ENCODE data around the gene UBTD2. TPM values are rescaled to one million over a fixed set of nuclear protein-coding genes. Genes with fewer than 3 reads are reported as not detected.
A peak's percentile ranks its signal among the peaks of the same experiment; 100 is the strongest.

UBTD2 gene
- total and polyA plus RNA-seq, 10 of the 15 experiments (the other 5 are each of a cell fraction or from before 2014, with no cell fraction given): 7.7 to 30.5 (median 19.4) TPM

GRCh38 chr5:172229904-172230303, 53.7 kb downstream of the UBTD2 start:
- FAIRE-seq (no peak), ATAC-seq (peak; percentile 52), DNase-seq (ENCODE audit: low read depth, low spot score) (peak; percentile 30)
- Histone ChIP-seq H3K27me3 (replicated peaks in 1 of 2; ENCODE audit: control insufficient read depth in 2 of 2, insufficient read depth in 2 of 2, low read length in 1 of 2) (no peaks in the 10 kb centered on the region), H3K9me3 (replicated peaks; ENCODE audit: control insufficient read depth, insufficient read depth, low read length) (no peaks in the 10 kb centered on the region), H3K79me2 (ENCODE audit: control insufficient read depth, insufficient read depth, low read length) (peaks cover 10% of the 10 kb centered on the region), H3K4me2 (ENCODE audit: control insufficient read depth, insufficient read depth) (no peak overlapping the region), H4K20me1 (ENCODE audit: control insufficient read depth, insufficient read depth) (no peaks in the 10 kb centered on the region), H3K27ac (ENCODE audit: control insufficient read depth, insufficient read depth) (peak overlapping the region; percentile 42), H3K36me3 (ENCODE audit: control insufficient read depth in 2 of 2, insufficient read depth in 2 of 2, low read length in 1 of 2) (peaks cover 1 to 13% of the 10 kb centered on the region in 2 experiments; a peak in 3 of 4 replicates), H3K4me3 (no peak overlapping the region), H2AFZ (ENCODE audit: control insufficient read depth, low read depth, low read length) (no peak overlapping the region), H3K9ac (ENCODE audit: control insufficient read depth, insufficient read depth, low read length) (no peak overlapping the region), H3K4me1 (ENCODE audit: control insufficient read depth, insufficient read depth, low read length) (peaks cover 18% of the 10 kb centered on the region)
- SMC1A ChIA-PET (ENCODE audit: uncharacterized antibody, unreplicated experiment): interaction anchor here (0.6 to 2.2 kb wide), 7 partner anchors 10 to 53 kb away, joined by 3 to 9 read pairs (median 3); partner anchors contain the start of gene UBTD2
- in situ Hi-C loops (cut with MboI): no loop called here
- no TSS peak for BruUV-seq (replicated peaks)
- CTCF ChIA-PET: interaction anchor here (0.6 to 1.6 kb wide), 3 partner anchors 12 to 170 kb away, joined by 4 to 5 read pairs (median 4); no protein-coding TSS in a partner anchor
- POLR2A ChIA-PET: no interaction called here
- WGBS (ENCODE audit: insufficient coverage, insufficient replicate concordance, low lambda C conversion rate, missing lambda C conversion rate): 15% methylated on average over 1 of the region's 1 CpG
- RAD21 ChIA-PET (ENCODE audit: unreplicated experiment): no interaction called here
- intact Hi-C loops (cut with micrococcal nuclease; ENCODE audit: unreplicated experiment): no loop called here
- TF ChIP-seq NFIC (IDR thresholded peaks at IDR 0.05; ENCODE audit: low read depth, low read length) (peak; percentile 62; the same call in 1 of the 2 replicates), BCLAF1 (IDR thresholded peaks at IDR 0.05) (no peak), FOXM1 (IDR thresholded peaks at IDR 0.05; ENCODE audit: low read depth, low read length) (0 out of 2 replicates have a peak, but pooled peaks have one; percentile 35), SP1 (IDR thresholded peaks at IDR 0.05; ENCODE audit: low read depth, low read length) (no peak), BCL3 (IDR thresholded peaks at IDR 0.05; ENCODE audit: borderline replicate concordance, insufficient read depth, low read depth, low read length, poor library complexity, severe bottlenecking) (peak; percentile 43), SPI1 (IDR thresholded peaks at IDR 0.05; ENCODE audit: borderline replicate concordance, insufficient read depth, low read depth, low read length) (no peak), ZBED1 (IDR thresholded peaks at IDR 0.05; ENCODE audit: borderline replicate concordance) (no peak), ATF2 (IDR thresholded peaks at IDR 0.05; ENCODE audit: low read length) (peak; percentile 65; the same call in 1 of the 2 replicates), SREBF2 (IDR thresholded peaks at IDR 0.05; ENCODE audit: low read length) (no peak), MLLT1 (IDR thresholded peaks at IDR 0.05) (no peak), ZNF622 (IDR thresholded peaks at IDR 0.05) (no peak), JUNB (IDR thresholded peaks at IDR 0.05) (peak; percentile 78), RCOR1 (conservative IDR thresholded peaks at IDR 0.05; ENCODE audit: low read depth, low read length) (no peak), YBX1 (IDR thresholded peaks at IDR 0.05) (no peak), ETV6 (conservative IDR thresholded peaks at IDR 0.05 in 1 of 2, IDR thresholded peaks at IDR 0.05 in 1 of 2; ENCODE audit: borderline replicate concordance in 1 of 2, low read depth in 1 of 2) (peak in 1 of 2 experiments; percentile 60; a peak in 1 of 4 replicates), STAT1 (conservative IDR thresholded peaks at IDR 0.05) (no peak)
